ENCODE data around the gene SLC9A9.

- TF ChIP-seq CTCF (IDR thresholded peaks at IDR 0.05) (no peak), POLR2A (IDR thresholded peaks at IDR 0.05) (no peak)
Observed at GRCh38 chr3:143849854-143850549, 1.7 kb upstream of the SLC9A9 start.

Data from thyroid gland (tissue), 4 donors.